ENCODE data around the gene PRSS1. TPM values are rescaled to one million over a fixed set of nuclear protein-coding genes. Genes with fewer than 3 reads are reported as not detected.

The PRSS1 gene
- total RNA-seq: not detected in 2 replicates

DNA sequence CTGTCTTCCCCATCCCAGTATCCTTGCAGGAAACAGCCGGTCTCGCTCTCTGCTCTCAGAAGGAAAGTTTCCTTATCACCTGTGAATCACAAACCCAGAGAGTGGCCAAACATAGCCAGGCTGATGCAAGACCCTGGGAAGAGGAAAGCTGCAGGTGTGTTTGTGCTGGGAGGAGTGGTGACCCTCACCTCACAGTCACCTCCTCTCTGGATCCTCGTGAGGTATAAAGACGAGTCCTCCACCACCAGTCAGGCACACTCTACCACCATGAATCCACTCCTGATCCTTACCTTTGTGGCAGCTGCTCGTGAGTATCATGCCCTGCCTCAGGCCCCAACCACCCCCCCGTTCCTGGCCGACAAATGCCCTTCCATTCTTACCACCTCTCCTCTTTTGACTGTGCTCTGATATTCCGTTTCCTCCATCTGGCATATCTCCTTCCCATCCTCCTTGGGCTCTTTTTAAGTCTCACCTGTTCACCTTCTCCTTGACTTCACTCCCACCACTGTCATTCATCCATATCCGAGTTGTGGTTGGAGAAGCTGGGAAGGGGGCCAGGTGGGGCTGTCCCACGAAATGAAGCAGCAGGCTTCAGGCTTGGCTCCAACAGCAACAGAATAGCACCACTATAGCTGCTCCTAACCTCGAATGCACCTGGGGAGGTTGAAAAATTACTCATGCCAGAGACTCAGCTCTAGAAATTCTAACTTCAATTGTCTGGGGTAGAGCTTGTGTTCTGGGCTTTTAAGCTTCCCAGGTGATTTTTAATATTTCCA lies at the start of gene PRSS1:
Gene PRSS1, plus strand, starts transcription at position 255 of the 776 bp plus-strand sequence. Its CDS starts 13 bp downstream, at position 268.

DNA sequence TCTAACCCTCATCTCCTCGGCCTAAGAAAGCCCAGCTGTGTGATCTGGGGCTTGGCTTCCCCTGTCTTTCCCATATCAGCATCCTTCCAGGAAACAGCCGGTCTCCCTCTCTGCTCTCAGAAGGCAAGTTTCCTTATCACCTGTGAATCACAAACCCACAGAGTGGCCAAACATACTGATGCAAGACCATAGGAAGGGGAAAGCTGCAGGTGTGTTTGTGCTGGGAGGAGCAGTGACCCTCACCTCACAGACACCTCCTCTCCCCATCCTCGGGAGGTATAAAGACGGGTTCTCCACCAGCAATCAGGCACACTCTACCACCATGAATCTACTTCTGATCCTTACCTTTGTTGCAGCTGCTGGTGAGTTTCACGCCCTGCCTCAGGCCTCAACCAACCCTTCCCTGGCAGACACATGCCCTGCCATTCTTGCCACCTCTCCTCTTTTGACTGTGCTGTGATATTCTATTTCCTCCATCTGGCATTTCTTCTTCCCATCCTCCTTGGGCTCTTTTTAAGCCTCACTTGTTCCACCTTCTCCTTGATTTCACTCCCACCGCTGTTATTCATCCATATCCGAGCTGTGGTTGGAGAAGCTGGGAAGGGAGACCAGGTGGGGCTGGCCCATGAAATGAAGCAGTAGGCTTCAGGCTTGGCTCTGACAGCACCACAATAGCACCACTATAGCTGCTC lies 21.5 kb downstream of the PRSS1 start, which contains the start of gene PRSS2:
Gene PRSS2, plus strand, starts transcription at position 310 of the 692 bp plus-strand sequence. Its CDS starts 13 bp downstream, at position 323.

Other genes with a start within 250 kb of the PRSS1 start
- gene PRSS2, start 21.5 kb downstream of the PRSS1 start, total RNA-seq: not detected in 2 replicates
- 1.9 and 8.8 TPM in 2 replicates for gene EPHB6, start 105.6 kb downstream of the PRSS1 start, total RNA-seq
- gene TRPV6, start 136.3 kb downstream of the PRSS1 start, total RNA-seq: not detected in 2 replicates
- gene TRPV5, start 184.3 kb downstream of the PRSS1 start, total RNA-seq: not detected in 2 replicates
- not detected in 2 replicates for gene LLCFC1, start 190.0 kb downstream of the PRSS1 start, total RNA-seq
- 0.17 TPM in 1 of 2 replicates, not detected in the other for gene KEL, start 212.9 kb downstream of the PRSS1 start, total RNA-seq

Measured in smooth muscle cell of trachea (primary cell).